HG02885 (cell line): ENCODE measurements around the gene LPCAT3.
A peak's percentile ranks its signal among the peaks of the same experiment; 100 is the strongest.

Source experiments
- ATAC-seq: cut with Tn5 transposase; IDR thresholded peaks from one replicate; pipeline ENCODE4 v1.9.1; 2021; ENCODE audit warnings: mild to moderate bottlenecking; ENCODE audit not compliant: unreplicated experiment, poor library complexity

Gene LPCAT3

DNA sequence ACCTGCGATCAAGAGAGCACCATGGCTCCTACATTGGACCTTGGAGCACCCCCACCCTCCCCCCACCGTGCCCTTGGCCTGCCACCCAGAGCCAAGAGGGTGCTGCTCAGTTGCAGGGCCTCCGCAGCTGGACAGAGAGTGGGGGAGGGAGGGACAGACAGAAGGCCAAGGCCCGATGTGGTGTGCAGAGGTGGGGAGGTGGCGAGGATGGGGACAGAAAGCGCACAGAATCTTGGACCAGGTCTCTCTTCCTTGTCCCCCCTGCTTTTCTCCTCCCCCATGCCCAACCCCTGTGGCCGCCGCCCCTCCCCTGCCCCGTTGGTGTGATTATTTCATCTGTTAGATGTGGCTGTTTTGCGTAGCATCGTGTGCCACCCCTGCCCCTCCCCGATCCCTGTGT is 76.5 kb downstream of the LPCAT3 start:
- no peak for ATAC-seq

DNA sequence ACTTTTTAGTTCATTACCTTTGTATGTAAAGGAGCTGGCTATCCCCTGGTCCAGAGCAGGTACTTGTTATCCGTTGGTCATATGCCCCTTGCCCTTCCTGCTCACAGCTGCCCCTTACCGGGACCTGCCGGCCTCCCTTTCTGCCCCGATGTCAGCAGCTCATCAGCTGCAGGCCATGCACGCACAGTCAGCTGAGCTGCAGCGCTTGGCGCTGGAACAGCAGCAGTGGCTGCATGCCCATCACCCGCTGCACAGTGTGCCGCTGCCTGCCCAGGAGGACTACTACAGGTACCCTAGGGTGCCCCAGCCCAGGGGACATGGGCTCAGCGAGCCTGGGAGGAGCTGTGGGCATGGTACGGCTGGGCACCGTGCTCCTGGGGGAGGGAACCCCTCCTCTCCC is 77.0 kb downstream of the LPCAT3 start:
- no peak for ATAC-seq

DNA sequence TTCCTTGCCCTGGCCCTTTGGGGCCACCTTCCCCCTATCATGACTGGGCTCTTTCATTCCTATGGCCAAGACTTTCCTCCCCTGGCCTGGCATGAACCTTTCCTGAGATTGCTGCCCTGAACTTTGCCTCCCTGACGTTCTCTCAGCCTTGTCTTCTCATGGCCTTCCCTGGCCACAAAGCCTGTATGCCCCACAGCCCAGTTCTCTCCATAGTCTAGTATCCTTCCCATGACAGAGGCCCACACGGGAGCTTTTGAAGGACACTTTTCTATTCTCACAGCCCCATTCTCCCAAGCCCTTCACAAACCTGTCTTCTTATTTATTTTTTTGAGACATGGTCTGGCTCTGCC is 79.1 kb downstream of the LPCAT3 start:
- ATAC-seq = no peak

DNA sequence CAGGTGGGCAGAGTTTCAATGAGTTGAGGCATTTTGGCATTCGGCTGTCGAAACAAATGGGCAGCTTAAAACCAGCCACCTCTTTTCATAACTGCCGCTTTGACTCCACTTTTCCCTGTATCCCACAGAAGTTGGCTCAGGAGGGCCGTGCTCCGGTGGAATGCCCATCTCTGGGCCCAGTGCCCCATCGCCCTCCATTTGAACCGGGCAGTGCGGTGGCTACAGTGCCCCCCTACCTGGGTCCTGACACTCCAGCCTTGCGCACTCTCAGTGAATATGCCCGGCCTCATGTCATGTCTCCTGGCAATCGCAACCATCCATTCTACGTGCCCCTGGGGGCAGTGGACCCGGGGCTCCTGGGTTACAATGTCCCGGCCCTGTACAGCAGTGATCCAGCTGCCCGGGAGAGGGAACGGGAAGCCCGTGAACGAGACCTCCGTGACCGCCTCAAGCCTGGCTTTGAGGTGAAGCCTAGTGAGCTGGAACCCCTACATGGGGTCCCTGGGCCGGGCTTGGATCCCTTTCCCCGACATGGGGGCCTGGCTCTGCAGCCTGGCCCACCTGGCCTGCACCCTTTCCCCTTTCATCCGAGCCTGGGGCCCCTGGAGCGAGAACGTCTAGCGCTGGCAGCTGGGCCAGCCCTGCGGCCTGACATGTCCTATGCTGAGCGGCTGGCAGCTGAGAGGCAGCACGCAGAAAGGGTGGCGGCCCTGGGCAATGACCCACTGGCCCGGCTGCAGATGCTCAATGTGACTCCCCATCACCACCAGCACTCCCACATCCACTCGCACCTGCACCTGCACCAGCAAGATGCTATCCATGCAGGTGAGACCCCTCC is 79.7 kb downstream of the LPCAT3 start:
- no peak for ATAC-seq

DNA sequence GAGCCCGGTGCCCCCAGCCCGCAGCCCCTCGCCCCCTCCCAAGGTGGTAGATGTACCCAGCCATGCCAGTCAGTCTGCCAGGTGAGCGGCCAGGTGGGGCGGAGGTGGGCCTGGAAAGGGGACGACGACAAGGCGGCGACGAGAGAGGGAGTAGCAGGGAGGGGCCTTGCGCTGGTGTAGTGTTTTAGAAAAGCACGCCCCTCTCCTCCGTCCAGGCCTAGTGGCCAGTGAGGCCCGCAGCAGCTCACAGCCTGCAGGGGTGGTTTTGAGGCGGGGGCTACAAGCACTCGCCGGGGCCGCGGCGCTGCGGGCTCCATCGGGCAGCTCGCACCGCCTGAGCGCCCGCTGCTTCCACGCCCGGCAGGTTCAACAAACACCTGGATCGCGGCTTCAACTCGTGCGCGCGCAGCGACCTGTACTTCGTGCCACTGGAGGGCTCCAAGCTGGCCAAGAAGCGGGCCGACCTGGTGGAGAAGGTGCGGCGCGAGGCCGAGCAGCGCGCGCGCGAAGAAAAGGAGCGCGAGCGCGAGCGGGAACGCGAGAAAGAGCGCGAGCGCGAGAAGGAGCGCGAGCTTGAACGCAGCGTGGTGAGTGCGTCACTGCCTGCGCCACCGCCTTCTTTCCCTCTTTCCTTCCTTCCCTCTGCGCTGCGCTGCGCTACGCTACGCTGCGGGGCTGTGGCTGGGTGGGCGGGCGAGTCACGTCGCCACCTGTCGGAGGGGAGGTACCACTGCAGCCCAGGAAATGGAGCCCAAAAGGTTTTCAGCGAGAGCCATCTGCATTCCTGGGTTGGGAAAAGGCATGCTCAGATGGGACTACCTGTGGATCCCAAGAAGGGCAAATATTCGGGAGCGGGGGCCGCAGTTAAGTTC is 80.6 kb downstream of the LPCAT3 start:
- peak; percentile 92 for ATAC-seq

DNA sequence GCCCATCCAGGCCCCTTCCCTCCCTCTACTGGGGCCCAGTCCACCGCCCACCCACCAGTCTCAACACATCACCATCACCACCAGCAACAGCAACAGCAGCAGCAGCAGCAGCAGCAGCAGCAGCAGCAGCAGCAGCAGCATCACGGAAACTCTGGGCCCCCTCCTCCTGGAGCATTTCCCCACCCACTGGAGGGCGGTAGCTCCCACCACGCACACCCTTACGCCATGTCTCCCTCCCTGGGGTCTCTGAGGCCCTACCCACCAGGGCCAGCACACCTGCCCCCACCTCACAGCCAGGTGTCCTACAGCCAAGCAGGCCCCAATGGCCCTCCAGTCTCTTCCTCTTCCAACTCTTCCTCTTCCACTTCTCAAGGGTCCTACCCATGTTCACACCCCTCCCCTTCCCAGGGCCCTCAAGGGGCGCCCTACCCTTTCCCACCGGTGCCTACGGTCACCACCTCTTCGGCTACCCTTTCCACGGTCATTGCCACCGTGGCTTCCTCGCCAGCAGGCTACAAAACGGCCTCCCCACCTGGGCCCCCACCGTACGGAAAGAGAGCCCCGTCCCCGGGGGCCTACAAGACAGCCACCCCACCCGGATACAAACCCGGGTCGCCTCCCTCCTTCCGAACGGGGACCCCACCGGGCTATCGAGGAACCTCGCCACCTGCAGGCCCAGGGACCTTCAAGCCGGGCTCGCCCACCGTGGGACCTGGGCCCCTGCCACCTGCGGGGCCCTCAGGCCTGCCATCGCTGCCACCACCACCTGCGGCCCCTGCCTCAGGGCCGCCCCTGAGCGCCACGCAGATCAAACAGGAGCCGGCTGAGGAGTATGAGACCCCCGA is 81.4 kb downstream of the LPCAT3 start:
- ATAC-seq = no peak

DNA sequence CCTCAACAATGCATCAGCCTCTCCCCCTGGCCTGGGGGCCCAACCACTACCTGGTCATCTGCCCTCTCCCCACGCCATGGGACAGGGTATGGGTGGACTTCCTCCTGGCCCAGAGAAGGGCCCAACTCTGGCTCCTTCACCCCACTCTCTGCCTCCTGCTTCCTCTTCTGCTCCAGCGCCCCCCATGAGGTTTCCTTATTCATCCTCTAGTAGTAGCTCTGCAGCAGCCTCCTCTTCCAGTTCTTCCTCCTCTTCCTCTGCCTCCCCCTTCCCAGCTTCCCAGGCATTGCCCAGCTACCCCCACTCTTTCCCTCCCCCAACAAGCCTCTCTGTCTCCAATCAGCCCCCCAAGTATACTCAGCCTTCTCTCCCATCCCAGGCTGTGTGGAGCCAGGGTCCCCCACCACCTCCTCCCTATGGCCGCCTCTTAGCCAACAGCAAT is 82.1 kb downstream of the LPCAT3 start:
- no peak for ATAC-seq

DNA sequence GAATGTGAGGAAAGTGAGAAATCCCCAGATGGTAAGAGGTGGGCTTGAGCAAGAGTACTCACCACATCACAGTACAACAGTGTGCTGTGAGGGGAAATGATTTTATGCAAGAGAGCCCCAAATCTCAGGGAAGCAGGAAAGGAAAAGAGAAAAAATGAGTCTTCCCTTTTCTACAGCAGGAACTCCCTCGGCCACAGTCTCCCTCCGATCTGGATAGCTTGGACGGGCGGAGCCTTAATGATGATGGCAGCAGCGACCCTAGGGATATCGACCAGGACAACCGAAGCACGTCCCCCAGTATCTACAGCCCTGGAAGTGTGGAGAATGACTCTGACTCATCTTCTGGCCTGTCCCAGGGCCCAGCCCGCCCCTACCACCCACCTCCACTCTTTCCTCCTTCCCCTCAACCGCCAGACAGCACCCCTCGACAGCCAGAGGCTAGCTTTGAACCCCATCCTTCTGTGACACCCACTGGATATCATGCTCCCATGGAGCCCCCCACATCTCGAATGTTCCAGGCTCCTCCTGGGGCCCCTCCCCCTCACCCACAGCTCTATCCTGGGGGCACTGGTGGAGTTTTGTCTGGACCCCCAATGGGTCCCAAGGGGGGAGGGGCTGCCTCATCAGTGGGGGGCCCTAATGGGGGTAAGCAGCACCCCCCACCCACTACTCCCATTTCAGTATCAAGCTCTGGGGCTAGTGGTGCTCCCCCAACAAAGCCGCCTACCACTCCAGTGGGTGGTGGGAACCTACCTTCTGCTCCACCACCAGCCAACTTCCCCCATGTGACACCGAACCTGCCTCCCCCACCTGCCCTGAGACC is 82.7 kb downstream of the LPCAT3 start:
- ATAC-seq = no peak

DNA sequence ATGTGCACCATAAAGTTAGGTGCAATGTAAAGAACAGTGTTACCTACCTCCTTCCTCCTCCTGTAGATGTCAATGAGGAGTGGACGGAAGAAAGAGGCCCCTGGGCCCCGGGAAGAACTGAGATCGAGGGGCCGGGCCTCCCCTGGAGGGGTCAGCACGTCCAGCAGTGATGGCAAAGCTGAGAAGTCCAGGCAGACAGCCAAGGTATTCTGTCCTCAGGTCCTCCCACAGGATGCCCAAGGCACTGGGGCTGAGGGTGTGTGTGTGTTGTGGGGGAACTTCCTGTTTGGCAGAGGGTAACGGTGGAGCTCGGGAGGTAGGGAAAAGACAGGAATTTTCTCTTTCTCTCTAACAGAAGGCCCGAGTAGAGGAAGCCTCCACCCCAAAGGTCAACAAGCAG is 84.2 kb downstream of the LPCAT3 start:
- no peak for ATAC-seq

DNA sequence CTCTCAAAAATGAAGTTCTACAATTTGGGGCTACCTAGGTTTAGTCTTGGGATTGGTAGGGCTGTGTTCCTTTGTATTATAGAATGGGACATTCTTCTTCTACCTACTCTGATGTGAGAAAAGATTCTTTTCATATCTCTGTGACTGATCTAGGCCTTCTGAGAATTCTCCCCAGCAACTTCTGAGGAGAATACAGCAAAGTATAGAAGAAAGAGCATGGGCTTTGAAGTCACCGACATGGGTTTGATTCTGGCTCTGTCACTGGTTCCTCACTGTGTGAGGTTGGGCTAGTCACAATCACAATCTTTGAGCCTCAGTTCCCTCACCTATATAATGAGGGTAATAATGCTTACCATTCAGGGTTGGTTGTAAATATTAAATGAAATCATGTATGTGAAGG is 85.5 kb downstream of the LPCAT3 start:
- ATAC-seq = no peak

DNA sequence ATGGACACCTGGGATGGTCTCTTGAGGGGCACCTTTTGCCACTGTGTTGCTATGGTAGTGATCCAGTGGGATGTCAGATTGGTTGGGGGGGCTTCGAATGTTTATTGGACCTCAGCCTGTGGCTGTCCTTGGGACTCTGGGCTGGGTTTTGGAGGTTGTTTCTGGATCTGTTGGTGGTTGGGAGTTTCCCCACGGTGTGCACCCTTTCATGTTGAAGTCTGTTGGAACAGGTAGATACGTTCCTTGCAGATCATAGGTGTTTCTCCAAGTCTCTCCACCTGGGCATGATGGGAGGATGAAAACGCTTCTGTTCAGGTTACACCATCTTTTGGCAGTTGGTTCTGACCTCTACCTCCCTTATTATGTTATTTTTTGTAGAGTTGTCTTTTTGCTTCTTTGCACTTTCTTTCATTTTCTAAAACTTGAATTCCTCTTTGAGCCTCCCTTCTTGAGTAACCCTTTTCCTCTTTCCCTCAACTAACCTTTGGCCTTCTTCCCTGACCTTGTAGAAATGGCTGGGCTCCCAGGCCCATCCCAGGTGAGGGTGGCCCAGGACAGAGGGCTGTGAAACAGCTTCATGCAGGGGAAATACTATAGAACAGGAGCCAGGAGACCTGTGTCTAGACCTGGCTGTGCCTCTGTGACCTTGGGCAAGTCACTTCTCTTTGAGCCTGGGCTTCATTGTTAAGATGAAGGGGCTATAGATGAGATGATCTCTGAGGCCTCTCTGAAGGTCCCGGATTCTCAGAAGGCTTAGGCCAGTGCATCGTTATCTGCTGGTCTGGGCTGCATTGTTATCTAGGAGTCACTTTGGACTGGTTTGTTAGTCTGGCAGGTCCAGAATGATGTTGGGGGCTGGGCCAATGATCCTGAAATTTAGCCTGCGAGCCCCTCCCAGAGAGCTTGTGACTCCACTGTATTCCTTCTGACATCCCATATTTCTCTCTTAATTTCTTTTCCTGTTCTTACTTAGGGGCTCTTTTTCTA is 88.5 kb downstream of the LPCAT3 start:
- no peak for ATAC-seq

DNA sequence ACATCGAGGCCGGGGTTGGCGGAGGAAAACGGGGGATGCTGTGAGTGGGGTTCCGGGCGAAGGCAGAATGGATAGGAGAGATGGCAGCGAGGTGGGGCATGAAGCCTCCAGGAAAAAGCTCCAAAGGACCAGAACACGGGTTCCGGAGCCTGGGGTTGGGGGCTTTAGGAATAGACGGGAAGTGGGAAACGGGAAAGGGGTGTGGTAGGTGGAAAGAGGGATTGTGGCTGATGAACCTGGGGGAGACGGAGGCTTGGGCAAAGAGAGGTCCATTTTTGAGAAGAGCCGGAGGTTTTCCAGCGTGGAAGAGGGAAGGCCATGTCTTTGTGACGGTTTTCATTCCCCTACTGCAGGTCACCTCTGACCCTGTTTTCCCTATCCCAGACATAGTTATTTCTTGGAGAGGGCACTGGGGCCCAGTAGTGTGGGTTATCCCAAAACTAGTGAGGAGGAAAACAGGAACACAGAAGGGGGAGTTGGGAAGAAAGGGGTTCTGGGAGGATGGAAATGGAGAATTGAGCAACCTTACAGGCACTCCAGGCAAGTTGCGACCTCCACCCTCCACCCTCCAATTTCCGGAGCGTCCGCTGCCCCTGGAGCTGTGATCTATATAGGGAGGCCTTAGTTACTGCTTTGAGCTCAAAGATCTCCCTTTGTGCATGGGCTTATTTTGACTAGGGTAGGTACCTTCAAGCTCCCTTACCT is 89.4 kb downstream of the LPCAT3 start:
- ATAC-seq = no peak

DNA sequence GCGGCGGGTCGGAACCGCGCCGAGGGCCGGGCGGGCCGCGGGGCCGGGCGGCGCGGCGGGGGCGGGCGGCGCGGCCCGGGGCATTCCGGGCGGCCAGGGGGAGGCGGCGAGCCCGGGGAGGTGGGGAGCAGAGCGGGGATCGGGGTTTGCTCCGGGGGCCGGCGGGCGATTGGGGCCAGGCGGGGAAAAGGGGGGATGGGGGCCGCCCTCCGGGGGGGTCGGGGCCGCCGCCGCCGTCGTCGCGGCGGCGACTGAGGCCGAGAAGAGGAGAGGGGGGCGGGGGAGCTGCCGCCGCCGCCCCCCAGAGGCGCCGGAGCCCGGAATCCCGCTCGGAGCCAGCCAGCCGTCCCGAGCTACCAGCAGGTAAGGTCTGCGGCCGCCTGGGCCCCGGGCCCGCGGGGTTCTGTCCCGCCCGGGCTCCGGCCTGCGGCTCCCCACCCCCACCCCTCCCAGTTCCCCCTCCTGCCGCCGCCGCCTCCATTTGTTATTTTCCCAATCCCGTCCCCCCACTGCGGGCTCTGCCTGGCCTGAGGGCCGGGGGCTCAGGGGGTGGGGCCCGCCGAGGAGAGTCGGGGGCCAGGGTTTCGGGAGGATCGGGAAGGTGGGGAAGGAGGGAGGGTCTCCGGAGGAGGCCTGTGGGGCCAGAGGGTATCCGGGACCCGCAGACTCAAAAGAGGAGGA is 90.1 kb downstream of the LPCAT3 start:
- no peak for ATAC-seq

DNA sequence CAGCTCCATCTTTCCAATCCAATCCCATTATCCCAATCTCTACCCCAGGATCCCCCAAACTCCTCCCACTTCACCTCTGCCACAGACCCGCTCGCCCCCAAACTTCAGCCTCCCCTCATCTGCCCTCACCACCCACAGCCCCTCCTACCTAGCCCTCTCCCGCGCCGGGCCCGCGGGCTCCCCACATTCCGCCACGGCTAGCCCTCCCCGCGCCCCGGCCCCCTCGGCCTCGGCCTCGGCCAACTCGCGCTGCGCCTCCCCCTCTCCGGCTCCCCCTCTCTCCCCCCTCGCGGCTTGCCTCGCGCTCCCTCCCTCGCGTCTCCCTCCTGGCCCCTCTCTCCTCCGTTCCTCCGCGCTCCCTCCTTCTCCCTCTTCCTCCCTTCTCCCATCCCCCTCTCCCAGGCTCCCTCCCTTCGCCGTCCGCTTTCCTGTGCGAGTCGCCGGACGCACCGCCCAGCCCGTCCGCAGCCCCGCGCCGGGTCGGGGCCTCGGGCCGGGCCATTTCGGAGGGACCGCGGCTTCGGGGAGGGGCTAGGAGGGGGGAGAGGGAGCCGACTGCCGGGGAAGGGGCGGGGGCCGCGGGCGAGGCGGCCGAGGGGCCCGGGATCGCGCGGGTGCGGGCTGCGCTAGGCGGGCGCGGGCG is 90.8 kb downstream of the LPCAT3 start, which contains the start of gene ATN1:
Gene ATN1 (plus strand): TSS at position 581 of the 643 bp plus-strand sequence. CDS start 6,043 bp downstream, outside the sequence.
- no peak for ATAC-seq
